Lung microvascular endothelial cell (primary cell): ENCODE data around the gene APRT. TPM values are rescaled to one million over a fixed set of nuclear protein-coding genes. Genes with fewer than 3 reads are reported as not detected.
"Not testable (repeated sequence)": the region's sequence is repeated elsewhere in the genome, so short reads cannot be mapped to it uniquely, and the experiment has no call there.

ENCODE experiments used
- DNase-seq, 2 donors: peaks; one replicate each; pipeline versions ENCODE4 v3.0.0 to v3.0.0-alpha.2; 2010; ENCODE audit warnings: low read depth in 2 of 2
- total RNA-seq: library from RNA; depleted of rRNA; stranded (reverse); fragments of >200 nt; gene quantifications from 2 replicates; pipeline ENCODE4 v1.2.1, GENCODE V29; 2014

Gene APRT
- total RNA-seq, 1 donor from 2014 or later = 92.7 TPM

DNA sequence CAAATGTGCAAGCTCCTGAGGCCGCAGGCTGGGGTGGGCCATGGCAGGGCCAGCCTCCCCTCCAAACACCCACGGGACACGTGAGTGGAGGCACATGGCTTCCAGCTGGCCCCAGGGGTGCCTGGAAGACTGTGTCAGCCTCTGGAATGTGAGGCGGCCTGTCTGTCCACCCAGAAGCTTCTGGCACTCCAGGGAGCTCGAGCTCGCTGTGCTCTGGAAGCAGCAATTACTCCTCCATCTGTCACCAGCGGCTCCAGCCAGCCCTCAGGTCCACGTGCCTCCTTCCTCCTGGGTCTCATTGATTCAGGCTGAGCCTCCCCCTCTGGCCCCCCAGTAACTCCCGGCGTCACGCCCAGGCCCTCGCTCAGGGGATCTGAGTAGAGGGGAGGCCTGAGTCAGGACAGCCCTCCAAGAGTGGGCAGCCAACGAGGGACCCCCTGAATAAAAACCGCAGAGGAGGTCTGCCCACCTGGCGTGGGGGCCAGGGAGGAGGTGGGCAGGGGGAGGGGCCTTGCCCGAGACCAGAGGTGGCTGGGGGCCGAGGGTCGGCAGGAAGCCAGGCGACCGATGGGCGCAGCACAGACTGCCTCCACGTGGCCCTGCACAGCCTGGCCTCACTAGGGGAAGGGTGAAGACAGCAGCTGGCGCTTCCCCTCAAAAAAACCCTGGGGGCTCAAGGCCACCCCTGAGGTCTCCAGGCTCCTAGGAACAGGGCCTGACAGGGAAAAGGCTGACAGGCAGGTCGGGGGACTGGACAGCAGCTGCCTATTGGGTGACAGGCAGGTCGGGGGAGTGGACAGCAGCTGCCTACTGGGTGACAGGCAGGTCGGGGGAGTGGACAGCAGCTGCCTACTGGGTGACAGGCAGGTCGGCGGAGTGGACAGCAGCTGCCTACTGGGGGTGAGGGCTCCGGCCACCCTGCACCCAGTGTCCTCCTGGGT is 38.6 kb downstream of the APRT start:
- DNase-seq = peak; percentile 47 to 69

DNA sequence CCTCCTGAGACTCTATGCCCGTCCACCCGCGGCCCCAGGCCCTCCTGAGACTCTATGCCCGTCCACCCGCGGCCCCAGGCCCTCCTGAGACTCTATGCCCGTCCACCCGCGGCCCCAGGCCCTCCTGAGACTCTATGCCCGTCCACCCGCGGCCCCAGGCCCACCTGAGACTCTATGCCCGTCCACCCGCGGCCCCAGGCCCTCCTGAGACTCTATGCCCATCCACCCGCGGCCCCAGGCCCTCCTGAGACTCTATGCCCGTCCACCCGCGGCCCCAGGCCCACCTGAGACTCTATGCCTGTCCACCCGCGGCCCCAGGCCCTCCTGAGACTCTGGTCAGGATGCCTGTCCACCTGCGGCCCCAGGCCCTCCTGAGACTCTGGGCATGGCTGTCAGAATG is 39.9 kb downstream of the APRT start:
- DNase-seq = not testable (repeated sequence)

DNA sequence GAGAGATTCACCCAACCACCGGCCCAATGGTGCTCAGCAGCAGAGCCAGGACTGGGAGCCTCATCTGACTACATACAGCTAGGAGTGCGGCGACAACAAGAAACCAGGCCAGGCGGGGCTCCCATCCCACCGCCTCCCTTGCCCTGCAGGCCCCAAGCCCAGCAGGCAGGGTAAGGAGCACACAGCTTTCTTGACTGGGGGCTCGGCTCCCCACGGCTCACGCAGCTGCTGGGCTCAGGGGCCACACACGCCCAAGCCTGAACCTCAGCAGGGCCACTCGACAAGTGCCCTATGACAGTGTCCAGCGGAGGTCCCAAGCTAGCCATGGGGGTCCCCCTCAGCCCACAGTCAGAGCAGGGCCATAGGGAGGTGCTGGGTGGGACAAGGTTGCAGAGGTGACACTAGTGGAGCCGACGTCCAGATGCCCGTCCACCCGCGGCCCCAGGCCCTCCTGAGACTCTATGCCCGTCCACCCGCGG is 40.4 kb downstream of the APRT start:
- DNase-seq = no peak

DNA sequence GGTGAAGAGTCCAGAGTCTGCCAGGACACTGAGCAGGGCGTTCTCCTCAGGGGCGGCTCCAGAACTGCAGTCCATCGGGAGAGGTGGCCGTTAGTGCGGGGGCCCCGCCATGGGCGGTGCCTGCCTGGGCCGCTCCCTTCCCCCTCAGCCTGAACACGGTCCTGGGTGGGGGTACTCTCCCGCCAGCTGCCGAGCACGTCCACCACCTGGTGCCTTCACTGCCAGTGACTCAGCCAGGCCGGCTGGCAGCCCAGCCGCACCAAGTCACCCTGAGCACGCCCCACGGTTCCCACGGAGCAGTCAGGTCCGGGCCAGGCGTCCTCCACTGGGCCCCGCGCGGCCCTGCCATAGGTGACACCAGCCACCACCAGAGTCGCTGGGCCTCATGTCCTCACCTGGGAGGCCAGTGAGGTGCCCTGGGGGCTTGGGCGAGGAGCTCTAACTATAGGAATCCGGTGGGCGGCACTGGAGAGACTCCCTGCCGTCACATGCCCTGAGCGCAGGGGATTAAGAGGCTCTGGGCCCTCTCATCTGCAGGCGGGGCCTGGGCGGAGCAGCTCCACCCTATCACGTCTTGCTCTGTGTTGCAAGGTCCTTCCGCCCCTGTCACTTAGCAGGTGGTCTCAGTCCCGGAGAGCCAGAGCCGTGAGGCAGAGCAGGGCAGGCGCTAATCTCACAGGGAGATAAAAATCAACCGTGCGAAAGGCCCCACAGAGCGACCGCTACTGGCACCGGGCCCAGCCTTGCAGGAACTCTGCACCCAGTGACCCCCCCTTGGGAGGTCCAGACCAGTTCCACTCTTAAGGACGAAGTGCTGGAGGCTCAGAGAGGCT is 41.1 kb downstream of the APRT start:
- peak; percentile 51 to 83 for DNase-seq

DNA sequence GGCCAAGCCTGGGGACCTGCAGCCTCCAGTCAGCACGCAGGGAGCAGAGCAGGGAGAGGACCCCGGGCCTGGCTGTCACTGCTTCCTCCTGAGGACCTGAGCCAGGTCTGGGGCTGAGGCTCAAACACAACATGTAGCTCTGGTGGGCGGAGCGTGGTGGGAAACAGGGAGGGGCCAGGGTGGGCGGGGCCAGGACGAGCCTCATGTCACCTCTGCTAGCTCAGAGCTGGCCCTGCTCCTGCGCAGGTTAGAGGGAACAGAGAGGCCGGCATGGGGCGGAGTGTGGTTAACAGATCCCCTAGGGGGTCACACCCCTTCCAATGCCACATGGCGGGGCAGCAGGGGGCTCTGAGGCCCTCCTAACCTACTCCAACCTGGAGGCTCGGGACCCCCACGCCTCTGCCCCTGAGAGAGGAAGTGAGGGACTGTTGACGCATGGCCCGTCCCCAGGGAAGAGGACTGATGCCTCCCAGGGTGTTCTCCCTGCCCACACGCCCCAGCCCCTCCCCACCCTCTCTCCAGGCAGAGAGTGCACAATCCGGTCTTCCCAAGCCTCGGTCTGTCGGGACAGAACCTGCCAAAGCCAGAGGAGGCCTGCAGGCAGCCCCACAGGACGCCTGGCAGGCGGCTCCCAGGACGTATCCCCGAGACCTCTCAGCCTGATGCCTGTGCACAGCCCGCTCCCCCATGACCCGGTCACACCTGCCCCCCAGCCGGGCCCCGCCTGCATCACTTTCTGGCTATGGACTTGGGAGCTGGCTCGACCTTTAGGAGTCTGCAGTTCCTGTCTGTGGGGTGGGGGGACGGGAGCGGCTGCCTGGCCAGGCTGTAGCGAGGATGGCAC is 41.9 kb downstream of the APRT start:
- peak in 1 of 2 donors; percentile 87 for DNase-seq

DNA sequence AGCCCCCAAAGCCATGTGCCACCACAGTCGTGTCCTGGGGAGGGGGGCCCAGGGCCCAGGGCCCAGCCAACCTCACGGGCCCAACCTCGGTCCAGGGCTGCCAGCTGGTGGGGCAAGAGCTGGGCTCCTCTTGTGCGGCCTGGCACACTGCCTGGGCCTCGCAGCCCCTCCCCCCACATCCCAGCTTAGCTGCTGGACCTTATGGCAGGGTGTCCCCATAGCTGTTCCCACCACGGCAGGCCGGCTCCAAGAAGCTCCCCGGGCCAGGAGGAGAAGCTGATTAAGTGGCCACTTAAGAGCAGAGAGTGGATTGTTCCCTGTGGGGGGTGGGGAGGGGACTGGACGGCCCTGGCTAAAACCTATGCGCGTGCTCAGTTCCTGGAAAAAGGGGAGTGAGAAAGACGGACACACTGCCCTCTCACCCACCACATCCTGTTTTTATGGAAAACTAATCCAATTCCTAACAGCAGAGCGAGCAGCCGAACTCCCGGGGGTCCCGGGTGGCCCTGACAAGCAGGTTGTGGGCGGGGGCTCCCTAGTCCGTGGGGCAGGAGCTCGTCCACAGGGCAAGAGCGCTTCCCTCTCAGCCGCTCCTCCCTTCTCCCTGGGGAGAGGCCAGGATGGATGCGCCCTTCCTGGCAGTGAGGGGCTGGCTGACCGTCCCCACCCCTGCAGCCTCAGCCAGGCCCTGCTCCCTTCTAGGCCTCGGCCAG is 43.5 kb downstream of the APRT start:
- DNase-seq = peak; percentile 63 to 96

DNA sequence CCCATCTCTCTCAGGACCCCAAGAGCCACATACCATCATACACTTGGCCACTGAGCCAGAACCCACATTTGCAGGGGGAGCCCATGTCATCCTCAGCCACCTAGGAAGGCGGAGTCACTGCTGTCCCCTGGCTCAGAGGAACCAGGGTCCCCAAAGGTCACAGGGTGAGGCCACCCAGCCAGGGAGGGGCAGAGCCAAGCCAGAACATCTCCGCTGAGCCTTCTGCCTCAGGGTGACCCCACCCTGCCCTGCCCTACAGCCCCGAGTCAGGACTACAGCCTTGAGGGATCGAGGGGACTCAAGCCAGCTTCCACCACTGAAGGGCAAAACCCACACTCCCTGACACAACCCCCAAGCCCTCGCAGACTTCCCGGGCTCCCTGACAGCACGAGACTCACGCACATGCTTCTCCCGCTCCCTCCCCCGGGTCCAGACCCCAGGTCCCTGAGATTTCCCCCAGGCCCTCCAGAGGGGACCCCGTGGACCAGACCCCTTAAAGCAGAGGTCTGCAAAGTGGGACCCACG is 44.1 kb downstream of the APRT start:
- no peak for DNase-seq

DNA sequence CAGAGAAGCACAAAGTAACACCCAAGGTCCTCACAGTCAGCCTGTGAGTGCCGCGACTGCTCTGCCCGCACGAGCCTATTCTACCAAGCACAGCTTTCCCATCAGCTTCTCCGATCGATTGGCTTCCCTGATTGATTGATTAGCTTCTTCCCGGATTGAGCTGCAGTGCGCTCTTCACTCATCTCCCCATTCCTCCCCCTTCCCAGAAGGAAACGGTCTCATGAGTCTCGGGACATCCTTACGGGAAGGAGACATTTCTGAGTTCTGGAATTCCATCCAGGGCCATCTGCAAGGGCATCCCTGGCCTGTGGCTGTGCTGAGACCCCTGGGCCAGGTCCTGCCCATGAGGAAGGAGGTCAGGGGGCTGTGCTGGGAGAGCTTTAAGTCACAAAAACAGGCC is 44.8 kb downstream of the APRT start:
- no peak for DNase-seq

DNA sequence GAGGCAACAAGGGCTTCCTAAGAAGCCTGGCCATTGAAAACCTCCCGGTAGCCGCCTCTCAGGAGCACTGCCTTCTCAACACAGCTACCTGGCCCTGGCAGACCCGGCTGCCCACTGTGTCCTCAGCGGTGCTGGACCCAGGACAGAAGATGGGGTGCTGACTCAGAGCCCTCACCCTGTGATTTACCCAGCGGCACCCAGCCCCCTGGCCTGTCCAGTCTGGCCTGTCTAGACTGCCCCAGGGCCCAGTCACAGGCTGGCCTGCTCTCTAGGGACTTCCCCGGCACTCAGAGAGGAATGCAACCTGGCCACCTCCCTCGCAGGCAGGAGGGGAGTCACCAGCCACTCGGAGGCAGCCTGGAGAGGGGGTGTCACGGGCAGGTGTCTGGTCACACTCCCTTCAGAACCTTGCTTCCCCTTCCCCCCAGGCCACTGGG is 46.8 kb downstream of the APRT start:
- DNase-seq = peak in 1 of 2 donors; percentile 60

DNA sequence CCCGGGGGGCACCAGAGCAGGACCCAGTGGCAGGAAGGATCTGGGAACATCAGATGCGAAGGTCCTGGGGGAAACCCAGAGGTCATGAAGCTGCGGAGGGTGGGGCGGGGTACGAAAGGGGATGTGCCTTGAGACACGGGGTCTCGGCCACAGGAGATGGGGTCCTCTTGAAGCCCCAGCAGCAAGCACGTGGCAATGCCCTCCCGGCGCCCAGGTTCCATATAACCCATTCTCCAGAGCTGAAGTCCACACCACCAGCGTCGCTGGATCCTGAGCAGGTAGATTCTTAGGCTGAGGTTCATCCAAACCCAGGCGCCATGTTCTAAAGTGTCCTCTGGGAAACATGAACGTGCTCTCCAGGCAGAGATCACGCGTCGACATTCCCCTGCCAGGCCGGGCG is 47.6 kb downstream of the APRT start:
- no peak for DNase-seq

DNA sequence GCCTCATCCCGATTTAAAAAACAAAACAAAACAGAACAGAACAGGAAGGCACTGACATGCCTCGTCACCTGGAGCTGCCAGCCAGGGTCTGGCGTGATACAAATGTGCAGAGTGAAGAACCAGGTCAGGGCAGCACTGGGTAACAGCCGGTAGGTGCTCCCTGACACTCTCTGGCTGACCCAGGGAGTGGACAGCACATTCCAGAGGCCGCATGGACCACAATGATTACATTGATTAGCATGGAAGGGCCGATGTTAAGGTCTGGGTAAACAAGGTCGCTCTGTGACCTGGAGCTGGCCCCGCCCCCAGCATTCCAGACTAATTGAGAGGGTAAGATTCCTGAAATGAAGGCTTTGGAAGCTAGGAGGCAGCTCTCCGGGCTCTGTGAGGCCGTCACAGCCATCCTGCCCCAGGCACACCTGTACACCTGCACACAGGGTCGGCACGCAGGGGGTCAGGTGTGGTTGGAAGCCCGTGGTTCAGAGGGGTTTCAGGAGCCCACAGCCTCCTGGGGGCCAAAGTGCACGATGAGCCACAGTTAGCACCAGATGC is 48.1 kb downstream of the APRT start:
- DNase-seq = peak in 1 of 2 donors; percentile 93

DNA sequence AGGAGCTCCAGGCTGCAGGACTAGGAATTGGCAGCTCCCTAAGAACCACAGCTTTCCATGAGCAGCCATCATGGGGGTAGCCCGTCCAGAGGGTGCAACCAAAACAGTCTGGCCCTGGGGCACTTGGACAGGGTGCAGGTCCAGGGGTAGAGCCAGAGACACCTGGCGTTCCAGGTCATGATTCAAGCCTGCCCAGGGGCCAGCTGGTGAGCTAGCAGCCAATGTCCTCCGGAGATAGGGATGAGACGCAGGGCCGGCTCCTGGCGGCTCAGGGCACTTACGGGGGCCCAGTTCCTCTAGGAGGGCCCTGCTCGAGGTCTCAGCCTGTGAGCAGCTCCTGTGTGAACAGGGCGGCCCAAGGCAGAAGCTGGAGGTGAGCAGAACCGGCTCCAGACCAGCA is 48.8 kb downstream of the APRT start:
- no peak for DNase-seq

DNA sequence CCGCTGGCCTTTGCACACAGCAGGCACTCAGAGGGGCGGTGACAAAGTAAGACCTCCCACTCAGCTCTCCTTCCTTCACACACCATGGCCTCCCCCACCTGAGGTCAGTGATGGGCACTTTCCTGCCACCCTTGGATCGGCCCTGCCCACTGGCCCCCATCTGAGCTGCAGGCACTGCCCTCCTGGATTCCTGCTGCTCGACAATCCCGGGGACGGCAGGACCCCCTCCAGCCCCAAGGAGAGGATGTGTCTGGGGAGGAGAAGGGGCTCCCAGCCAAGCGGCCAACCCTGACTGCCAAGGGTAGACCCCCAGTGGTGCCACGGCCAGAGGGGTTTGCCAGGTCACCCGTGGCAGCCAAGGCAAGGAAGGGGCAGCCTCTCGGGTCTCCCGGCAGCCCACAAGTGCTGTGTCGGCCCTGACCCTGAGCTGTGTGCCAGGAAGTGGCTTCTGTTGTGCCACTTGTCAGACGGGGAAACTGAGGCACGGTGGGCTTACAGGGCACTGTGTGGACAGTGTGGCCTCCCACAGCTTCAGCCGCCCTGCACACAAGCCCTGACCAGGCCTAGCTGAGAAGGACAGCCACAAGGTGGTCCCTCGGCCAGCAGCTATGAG is 49.4 kb downstream of the APRT start:
- DNase-seq = no peak

DNA sequence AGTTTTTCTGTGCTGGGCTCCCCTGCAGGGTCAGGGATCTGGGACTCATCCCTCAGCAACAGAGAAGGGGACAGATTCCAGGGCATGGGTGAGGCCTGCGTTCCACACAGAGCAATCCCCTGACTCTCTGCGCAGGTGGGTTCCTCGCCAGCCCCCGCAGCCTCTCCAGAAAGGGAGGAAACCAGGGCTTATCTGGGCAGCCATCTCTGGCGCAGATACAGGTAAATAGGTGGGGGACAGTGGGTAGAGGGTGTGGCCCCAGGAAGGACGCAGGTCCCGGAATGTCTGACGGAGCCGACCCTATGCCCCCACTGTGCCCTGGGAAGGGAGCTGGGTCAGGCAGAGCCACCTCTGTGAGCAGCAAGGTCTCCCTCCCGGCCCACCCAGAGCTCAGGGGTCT is 49.9 kb downstream of the APRT start:
- no peak for DNase-seq

DNA sequence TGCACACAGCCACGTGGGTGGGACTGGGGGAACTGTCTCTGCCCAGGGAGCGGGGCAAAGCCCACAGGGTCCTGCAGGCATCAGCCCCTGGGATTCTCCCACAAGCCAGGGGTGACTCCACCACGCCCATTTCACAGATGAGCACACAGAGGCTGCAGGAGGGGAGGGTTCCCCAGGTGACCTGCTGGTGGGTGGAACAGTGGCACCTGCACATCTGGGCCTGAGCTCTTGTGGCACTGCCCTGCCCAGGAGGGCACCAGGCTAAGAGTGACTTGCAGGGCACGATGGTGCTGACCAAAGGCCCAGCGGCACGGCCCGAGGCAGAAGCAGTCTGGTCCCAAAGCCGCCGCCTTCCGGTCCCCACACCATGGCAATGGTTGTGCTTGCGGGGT is 50.6 kb downstream of the APRT start:
- no peak for DNase-seq

DNA sequence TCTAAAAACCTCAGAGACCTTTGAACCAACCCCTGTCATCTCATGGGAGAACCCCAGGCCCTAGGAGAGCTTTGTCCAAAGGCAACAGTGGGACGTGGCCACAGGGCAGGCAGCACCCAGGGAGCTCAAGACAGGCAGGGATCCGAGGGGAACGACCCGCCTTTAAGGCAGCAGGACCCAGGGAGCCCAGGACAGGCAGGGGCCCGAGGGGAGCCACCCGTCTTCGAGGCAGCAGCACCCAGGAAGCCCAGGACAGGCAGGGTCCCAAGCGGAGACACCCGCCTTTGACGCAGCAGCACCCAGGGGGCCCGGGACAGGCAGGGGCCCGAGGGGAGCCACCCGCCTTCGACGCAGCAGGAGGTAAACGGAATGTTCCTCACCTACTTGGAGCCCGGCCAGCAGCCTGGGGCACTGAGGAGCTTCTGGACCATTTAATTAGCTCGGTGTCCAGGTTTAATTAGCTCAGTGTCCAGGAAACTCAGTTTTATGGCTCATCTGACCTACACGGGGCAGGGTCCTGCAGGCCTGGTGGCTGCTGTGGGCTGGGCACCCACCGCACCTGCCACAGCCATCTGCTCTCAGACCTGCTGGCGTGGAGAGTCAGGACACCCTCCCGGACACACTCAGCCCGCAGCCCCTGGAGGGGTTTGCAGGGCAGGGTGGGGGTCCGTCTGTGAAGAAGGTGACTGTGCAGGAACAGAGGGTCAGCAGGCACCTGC is 51.1 kb downstream of the APRT start:
- DNase-seq = no peak

DNA sequence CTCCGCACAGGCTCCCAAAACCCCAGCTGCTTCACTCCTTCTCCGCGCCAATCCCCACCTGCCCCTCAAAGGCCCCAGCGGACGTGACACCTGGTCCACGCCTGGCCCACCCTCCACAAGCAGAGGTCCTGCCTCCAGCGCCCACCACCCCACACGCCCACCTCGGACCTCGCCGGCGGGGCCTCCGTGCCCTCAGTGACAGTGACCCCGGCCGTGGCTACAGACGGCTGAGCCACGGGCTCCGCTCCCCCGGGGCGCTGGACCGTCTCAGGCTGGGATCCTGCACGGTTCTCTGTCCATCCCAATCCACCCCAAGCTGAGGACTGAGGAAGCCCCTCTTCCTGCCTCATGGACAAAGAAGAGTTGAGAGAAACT is 51.8 kb downstream of the APRT start:
- no peak for DNase-seq
